Measurements from ENCODE around the gene ABHD2. TPM values are rescaled to one million over a fixed set of nuclear protein-coding genes. Genes with fewer than 3 reads are reported as not detected.

Gene ABHD2
- total and polyA plus RNA-seq, 4 donors: 47.1 to 75.7 (median 65.2) TPM

DNA sequence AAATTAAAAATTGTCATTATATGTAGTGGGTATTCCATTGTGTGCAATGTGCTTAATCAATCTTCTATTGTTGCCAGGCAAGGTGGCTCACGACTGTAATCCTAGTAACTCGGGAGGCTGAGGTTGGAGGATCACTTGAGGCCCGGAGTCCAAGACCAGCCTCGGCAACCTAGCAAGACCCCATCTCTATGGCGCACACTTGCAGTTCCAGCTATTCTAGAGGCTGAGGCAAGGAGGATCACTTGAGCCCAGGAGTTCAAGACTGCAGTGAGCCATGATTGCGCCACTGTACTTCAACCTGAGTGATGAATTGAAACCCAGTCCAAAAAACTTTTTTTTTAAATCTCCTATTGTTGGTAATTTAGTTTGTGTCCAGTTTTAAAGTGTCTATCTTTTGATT is 33.4 kb upstream of the ABHD2 start:
- 94% methylated on average over 5 of the region's 6 CpGs for WGBS (ENCODE audit: insufficient coverage)
- Histone ChIP-seq H3K4me1 (ENCODE audit: control insufficient read depth, insufficient read depth, low read length) (peaks cover 11% of the 10 kb centered on the region), H3K27me3 (ENCODE audit: control insufficient read depth, insufficient read depth, low read length) (no peaks in the 10 kb centered on the region), H3K4me3 (ENCODE audit: low read depth, low read length) (no peak overlapping the region), H3K36me3 (ENCODE audit: control insufficient read depth, insufficient read depth, low read length) (no peaks in the 10 kb centered on the region), H3K9me3 (ENCODE audit: control insufficient read depth, insufficient read depth, low read length) (no peaks in the 10 kb centered on the region), H3K27ac (ENCODE audit: low read depth, low read length) (no peak overlapping the region)
- DNase-seq (ENCODE audit: low read depth in 4 of 6, low spot score in 6 of 6): no peak

DNA sequence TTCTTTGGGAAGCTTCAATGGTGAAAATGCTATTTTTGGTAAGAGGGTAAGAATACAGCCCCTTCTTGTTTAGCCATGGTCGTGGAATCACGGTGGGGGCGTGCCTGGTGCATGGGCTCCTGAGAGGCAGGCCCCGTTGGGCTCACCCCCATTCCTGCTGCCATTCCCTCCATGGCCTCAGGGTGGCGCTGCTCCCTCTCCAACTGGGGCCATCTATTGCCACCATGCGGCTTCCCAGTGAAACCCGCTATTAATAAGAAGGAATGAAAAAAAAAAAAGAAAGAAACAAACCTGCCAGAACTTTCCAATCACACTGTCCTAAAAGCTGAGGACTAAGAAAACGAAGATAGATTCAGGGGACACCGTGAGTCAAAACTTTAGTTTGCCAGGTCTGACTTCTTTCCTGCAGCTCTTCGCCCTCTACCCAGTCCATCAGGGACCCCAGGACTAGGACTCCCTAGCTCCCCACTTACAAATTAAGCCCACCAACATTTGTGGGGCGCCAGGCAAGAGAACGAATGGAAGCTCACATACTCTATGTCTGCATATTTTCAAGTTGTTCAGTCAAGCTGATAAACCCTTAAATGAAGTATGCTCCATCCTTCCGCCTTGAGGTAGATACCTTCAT is 30.6 kb upstream of the ABHD2 start:
- H3K9me3 ChIP-seq (ENCODE audit: control insufficient read depth, insufficient read depth, low read length): no peaks in the 10 kb centered on the region
- H3K4me3 ChIP-seq (ENCODE audit: low read depth, low read length): no peak overlapping the region
- no peak overlapping the region for H3K27ac ChIP-seq (ENCODE audit: low read depth, low read length)
- 58% methylated on average over 7 of the region's 13 CpGs for WGBS (ENCODE audit: insufficient coverage)
- no peaks in the 10 kb centered on the region for H3K27me3 ChIP-seq (ENCODE audit: control insufficient read depth, insufficient read depth, low read length)
- no peaks in the 10 kb centered on the region for H3K36me3 ChIP-seq (ENCODE audit: control insufficient read depth, insufficient read depth, low read length)
- H3K4me1 ChIP-seq (ENCODE audit: control insufficient read depth, insufficient read depth, low read length): peaks cover 11% of the 10 kb centered on the region
- peak in 5 of 6 donors; percentile 32 to 79 (median 42) for DNase-seq (ENCODE audit: low read depth in 4 of 6, low spot score in 6 of 6)

DNA sequence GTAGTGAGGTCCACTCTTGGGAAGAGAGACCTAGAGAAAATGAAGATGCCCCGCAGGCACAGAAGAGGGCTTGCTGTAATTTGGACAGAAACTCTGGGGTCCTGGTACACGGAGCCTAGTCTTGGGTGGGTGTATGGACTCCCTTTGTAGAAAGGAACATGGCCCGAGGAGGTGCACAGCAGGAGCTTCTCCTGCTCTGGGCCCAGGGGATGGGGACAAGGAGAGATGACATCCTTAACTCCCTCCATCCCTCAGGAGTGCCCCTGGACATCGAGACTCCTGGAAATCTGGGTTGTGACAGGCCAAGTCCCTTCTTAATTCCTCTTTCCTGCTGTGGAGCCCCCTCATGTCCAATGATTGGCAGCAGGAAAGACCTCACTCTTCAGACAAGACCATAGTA is 29.9 kb upstream of the ABHD2 start:
- no peak overlapping the region for H3K4me3 ChIP-seq (ENCODE audit: low read depth, low read length)
- no peak for DNase-seq (ENCODE audit: low read depth in 4 of 6, low spot score in 6 of 6)
- no peaks in the 10 kb centered on the region for H3K27me3 ChIP-seq (ENCODE audit: control insufficient read depth, insufficient read depth, low read length)
- WGBS (ENCODE audit: insufficient coverage): 90% methylated on average over 3 of the region's 4 CpGs
- no peaks in the 10 kb centered on the region for H3K9me3 ChIP-seq (ENCODE audit: control insufficient read depth, insufficient read depth, low read length)
- H3K27ac ChIP-seq (ENCODE audit: low read depth, low read length): no peak overlapping the region
- no peaks in the 10 kb centered on the region for H3K36me3 ChIP-seq (ENCODE audit: control insufficient read depth, insufficient read depth, low read length)
- H3K4me1 ChIP-seq (ENCODE audit: control insufficient read depth, insufficient read depth, low read length): peaks cover 11% of the 10 kb centered on the region

DNA sequence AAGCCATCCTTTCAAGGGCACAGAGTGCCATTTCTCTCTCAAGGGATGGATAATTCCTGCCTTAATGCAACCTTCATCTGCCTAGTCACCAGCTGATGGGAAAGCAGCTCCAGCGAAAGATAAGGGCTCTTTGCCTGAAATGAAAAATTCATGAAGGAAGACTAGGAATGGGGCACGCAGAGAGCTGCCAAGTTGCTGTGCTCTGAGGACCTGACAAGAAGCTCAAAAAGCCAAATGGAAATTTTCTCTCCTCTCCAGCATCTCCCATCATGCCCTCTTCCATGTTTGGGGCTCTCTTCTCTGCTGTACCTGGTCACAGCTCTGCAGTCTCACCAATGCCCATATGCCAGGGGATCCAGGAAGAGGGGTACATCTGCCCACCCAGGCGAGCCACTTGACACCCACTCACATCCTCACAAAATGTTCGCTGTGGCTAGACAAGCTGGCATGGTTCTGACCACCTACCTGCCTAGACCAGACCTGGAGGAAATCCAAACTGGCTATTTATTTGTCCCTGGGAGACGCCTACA is 29.3 kb upstream of the ABHD2 start:
- Histone ChIP-seq H3K36me3 (ENCODE audit: control insufficient read depth, insufficient read depth, low read length) (no peaks in the 10 kb centered on the region), H3K4me3 (ENCODE audit: low read depth, low read length) (no peak overlapping the region), H3K27me3 (ENCODE audit: control insufficient read depth, insufficient read depth, low read length) (no peaks in the 10 kb centered on the region), H3K4me1 (ENCODE audit: control insufficient read depth, insufficient read depth, low read length) (peaks cover 11% of the 10 kb centered on the region), H3K9me3 (ENCODE audit: control insufficient read depth, insufficient read depth, low read length) (no peaks in the 10 kb centered on the region), H3K27ac (ENCODE audit: low read depth, low read length) (no peak overlapping the region)
- peak in 2 of 6 donors; percentile 30 to 38 for DNase-seq (ENCODE audit: low read depth in 4 of 6, low spot score in 6 of 6)
- 70% methylated on average over 5 of the region's 5 CpGs for WGBS (ENCODE audit: insufficient coverage)

DNA sequence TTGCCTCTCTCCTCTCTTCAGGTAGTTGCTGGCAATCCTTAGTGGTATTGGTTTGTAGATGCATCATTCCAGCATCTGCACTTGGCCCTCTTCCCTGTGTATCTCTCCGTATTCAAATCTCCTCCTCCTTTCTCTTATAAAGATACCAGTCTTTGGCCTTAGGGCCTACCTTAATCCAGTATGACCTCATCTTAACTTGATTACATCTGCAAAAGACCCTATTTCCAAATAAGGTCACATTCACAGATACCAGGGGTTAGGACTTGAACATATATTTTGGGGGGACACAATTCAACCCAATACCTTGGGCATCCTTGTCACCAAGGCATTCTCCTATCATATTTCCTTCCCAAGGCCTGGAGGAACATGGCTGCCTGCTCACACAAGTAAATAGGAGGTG is 22.0 kb upstream of the ABHD2 start:
- peaks cover 9% of the 10 kb centered on the region for H3K9me3 ChIP-seq (ENCODE audit: control insufficient read depth, insufficient read depth, low read length)
- no peaks in the 10 kb centered on the region for H3K4me1 ChIP-seq (ENCODE audit: control insufficient read depth, insufficient read depth, low read length)
- WGBS (ENCODE audit: insufficient coverage): no CpG with 5 or more reads among the region's 1 CpG
- no peaks in the 10 kb centered on the region for H3K27me3 ChIP-seq (ENCODE audit: control insufficient read depth, insufficient read depth, low read length)
- no peak overlapping the region for H3K4me3 ChIP-seq (ENCODE audit: low read depth, low read length)
- no peak for DNase-seq (ENCODE audit: low read depth in 4 of 6, low spot score in 6 of 6)
- no peak overlapping the region for H3K27ac ChIP-seq (ENCODE audit: low read depth, low read length)
- no peaks in the 10 kb centered on the region for H3K36me3 ChIP-seq (ENCODE audit: control insufficient read depth, insufficient read depth, low read length)

DNA sequence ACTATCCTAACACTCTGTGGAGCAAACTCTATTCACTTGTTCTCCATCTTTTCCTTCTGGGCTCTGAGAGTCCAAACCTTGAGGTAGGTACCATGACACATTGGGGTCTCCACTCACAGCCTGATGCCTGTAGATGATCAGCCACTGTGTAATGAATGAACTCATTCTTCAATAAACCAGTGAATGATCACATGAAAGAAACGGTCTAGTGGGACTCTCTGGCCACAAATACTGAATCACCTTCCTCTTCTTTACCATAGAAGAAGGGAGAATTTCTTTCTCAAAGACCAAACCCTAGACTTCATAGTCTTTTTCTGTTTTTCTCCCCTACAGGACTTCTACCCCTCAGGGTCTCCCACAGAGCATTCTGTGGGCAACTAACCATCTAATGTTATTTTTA is 20.5 kb upstream of the ABHD2 start:
- Histone ChIP-seq H3K27me3 (ENCODE audit: control insufficient read depth, insufficient read depth, low read length) (no peaks in the 10 kb centered on the region), H3K27ac (ENCODE audit: low read depth, low read length) (no peak overlapping the region)
- no CpG with 5 or more reads among the region's 1 CpG for WGBS (ENCODE audit: insufficient coverage)

DNA sequence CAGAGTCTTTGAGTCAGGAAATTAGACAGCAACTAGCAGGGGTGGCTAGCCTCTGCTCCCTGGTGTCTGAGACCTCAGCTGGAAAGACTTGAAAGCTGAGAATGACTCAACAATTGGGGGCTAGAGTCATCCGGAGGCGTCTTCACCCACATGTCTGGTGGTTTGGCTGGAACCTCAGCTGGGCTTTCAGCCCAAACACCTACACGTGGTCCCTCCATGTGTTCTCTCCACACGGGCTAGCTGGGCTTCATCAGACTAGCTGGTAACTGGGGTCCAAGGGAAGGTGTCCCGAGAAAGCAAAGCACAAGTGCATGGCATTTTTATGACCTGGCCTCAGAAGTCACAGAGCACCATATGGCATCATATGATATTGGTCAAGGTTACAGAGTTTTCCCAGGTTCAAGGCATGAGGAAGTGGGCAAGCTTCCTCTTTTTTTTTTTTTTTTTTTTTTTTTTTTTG is 19.9 kb upstream of the ABHD2 start:
- WGBS (ENCODE audit: insufficient coverage): 86% methylated on average over 4 of the region's 5 CpGs
- no peaks in the 10 kb centered on the region for H3K27me3 ChIP-seq (ENCODE audit: control insufficient read depth, insufficient read depth, low read length)
- DNase-seq (ENCODE audit: low read depth in 4 of 6, low spot score in 6 of 6): no peak
- no peaks in the 10 kb centered on the region for H3K4me1 ChIP-seq (ENCODE audit: control insufficient read depth, insufficient read depth, low read length)
- H3K36me3 ChIP-seq (ENCODE audit: control insufficient read depth, insufficient read depth, low read length): no peaks in the 10 kb centered on the region
- no peak overlapping the region for H3K27ac ChIP-seq (ENCODE audit: low read depth, low read length)
- peaks cover 9% of the 10 kb centered on the region for H3K9me3 ChIP-seq (ENCODE audit: control insufficient read depth, insufficient read depth, low read length)
- no peak overlapping the region for H3K4me3 ChIP-seq (ENCODE audit: low read depth, low read length)

More for the DNA sequence above, 20.5 kb upstream of the ABHD2 start:
- H3K4me1 ChIP-seq (ENCODE audit: control insufficient read depth, insufficient read depth, low read length): no peaks in the 10 kb centered on the region
- peaks cover 9% of the 10 kb centered on the region for H3K9me3 ChIP-seq (ENCODE audit: control insufficient read depth, insufficient read depth, low read length)
- H3K4me3 ChIP-seq (ENCODE audit: low read depth, low read length): no peak overlapping the region
- no peaks in the 10 kb centered on the region for H3K36me3 ChIP-seq (ENCODE audit: control insufficient read depth, insufficient read depth, low read length)
- no peak for DNase-seq (ENCODE audit: low read depth in 4 of 6, low spot score in 6 of 6)

DNA sequence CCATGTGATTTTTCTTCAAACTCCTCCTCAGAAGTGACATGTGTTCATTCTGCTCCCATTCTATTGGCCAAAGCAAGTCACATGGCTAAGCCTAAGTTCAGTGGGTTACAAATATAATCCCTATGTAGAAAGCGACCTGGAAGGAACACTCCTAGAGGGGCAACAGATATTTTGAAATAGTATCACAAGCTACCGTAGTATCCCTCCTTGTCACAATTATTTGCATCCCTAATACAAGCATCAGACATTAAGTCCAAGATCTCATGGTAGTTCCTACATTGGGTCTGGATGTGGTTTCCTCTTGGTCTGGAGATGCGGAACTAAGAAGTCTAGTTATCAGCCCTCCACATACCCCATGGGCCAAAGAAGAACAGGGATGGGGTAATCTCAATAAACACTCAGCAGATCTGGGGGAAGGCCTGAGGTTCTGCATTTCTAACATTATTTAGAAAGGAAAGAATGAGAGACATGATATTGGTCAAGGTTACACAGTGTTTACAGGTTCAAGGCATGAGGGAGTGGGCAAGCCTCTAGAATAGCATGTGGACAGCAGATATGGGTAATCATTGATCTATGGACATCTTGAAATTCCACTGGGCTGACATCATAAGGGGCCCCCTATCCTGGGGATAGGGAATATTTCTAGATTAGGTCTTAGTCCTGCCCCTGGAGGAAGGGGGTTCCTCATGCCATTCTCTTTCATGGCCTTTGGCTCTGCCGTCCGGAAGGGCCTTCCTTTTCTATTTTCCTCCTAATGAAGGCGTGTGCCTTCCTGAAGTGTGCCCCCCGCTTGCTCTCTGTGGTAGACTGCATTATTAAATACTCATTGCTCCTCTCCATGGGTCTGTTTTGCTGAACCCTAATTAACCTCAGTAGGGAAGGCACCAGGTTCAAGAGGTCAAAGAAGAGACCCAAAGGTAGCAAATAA is 17.8 kb upstream of the ABHD2 start:
- whole genome bisulfite sequencing (ENCODE audit: insufficient coverage): no CpG with 5 or more reads among the region's 7 CpGs
- Histone ChIP-seq H3K9me3 (ENCODE audit: control insufficient read depth, insufficient read depth, low read length) (peaks cover 9% of the 10 kb centered on the region), H3K36me3 (ENCODE audit: control insufficient read depth, insufficient read depth, low read length) (no peaks in the 10 kb centered on the region), H3K4me1 (ENCODE audit: control insufficient read depth, insufficient read depth, low read length) (no peaks in the 10 kb centered on the region), H3K27ac (ENCODE audit: low read depth, low read length) (no peak overlapping the region), H3K4me3 (ENCODE audit: low read depth, low read length) (no peak overlapping the region), H3K27me3 (ENCODE audit: control insufficient read depth, insufficient read depth, low read length) (no peaks in the 10 kb centered on the region)
- no peak for DNase-seq (ENCODE audit: low read depth in 4 of 6, low spot score in 6 of 6)

DNA sequence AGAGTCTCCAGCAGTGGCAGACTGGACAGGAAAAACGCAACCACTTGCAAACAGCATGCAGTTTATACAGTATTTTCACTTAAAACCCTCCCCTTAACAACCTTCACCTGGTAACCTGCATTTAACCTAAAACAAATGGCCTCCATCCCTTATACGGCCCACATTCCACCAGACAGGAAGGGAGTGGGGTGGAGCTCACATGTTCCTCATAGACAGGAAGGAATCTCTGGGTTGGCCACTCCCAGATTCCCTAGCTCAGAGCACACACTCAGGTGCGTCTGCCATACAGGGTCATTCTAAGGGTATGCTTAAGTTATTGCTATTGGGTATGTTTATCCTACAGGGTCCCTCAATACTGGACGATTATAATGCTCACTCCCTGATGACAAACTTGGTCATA is 16.8 kb upstream of the ABHD2 start:
- no peaks in the 10 kb centered on the region for H3K4me1 ChIP-seq (ENCODE audit: control insufficient read depth, insufficient read depth, low read length)
- no peaks in the 10 kb centered on the region for H3K36me3 ChIP-seq (ENCODE audit: control insufficient read depth, insufficient read depth, low read length)
- H3K9me3 ChIP-seq (ENCODE audit: control insufficient read depth, insufficient read depth, low read length): peaks cover 9% of the 10 kb centered on the region
- no peak for DNase-seq (ENCODE audit: low read depth in 4 of 6, low spot score in 6 of 6)
- no peaks in the 10 kb centered on the region for H3K27me3 ChIP-seq (ENCODE audit: control insufficient read depth, insufficient read depth, low read length)
- 100% methylated on average over 1 of the region's 4 CpGs for WGBS (ENCODE audit: insufficient coverage)
- no peak overlapping the region for H3K27ac ChIP-seq (ENCODE audit: low read depth, low read length)
- no peak overlapping the region for H3K4me3 ChIP-seq (ENCODE audit: low read depth, low read length)
